HepG2 (cell line): ENCODE measurements around the gene ZSWIM7. TPM values are rescaled to one million over a fixed set of nuclear protein-coding genes. Genes with fewer than 3 reads are reported as not detected.
A peak's percentile ranks its signal among the peaks of the same experiment; 100 is the strongest.

Source experiments
- HHEX ChIP-seq: IDR thresholded peaks from 2 replicates; pipeline ENCODE4 v1.6.1; 2016; ENCODE audit warnings: control low read depth
- KDM2A ChIP-seq: sonication (generic); formaldehyde crosslinking; IDR thresholded peaks from 2 replicates; pipeline ENCODE4 v1.4.0; 2020; ENCODE audit warnings: low read depth, missing genetic modification reagents, borderline replicate concordance
- MAF1 ChIP-seq: sonication (generic); formaldehyde crosslinking; IDR thresholded peaks from 2 replicates; pipeline ENCODE4 v1.5.0; 2020; ENCODE audit warnings: missing genetic modification reagents, borderline replicate concordance
- RBM22 ChIP-seq: fragments of 200-400 bp; formaldehyde crosslinking; optimal IDR thresholded peaks from 2 replicates; pipeline ENCODE3; 2017; ENCODE audit warnings: mild to moderate bottlenecking, low read length, moderate library complexity
- SMARCC2 ChIP-seq: fragments of 450-650 bp; IDR thresholded peaks from 2 replicates; pipeline ENCODE4 v1.6.1; 2017; ENCODE audit warnings: antibody characterized with exemption, mild to moderate bottlenecking
- ZNF556 ChIP-seq: sonication (generic); formaldehyde crosslinking; IDR thresholded peaks from 2 replicates; pipeline ENCODE4 v1.4.0; 2020; ENCODE audit warnings: mild to moderate bottlenecking, missing genetic modification reagents, borderline replicate concordance
- ZNF644 ChIP-seq: IDR thresholded peaks from 2 replicates; pipeline ENCODE4 v1.6.1; 2016; ENCODE audit warnings: low read depth
- polyA plus RNA-seq, 8 experiments: library from polyadenylated mRNA; depleted of rRNA in 3 of 8; stranded (reverse) in 7 of 8; unstranded in 1 of 8; fragments of >200 nt; fragmentation: Illumina TruSeq in 4 of 8; extraction: Trizol in 4 of 8; gene quantifications; 2 replicates each; pipeline versions ENCODE4 v1.2.1 to v1.2.3, GENCODE V29; 2011 to 2016; ENCODE audit warnings: low read depth in 4 of 8, missing spikeins in 1 of 8, mixed read lengths in 1 of 8; ENCODE audit not compliant: insufficient read depth in 1 of 8
- total RNA-seq, 5 experiments: library from RNA; depleted of rRNA; stranded (reverse); fragments of >200 nt; fragmentation: Illumina TruSeq; extraction: Trizol; gene quantifications; 2 replicates each; pipeline ENCODE4 v1.2.3, GENCODE V29; 2016; ENCODE audit warnings: low read depth in 1 of 5
- TF ChIP-seq, protein P1 (sequence below): sonication (generic); formaldehyde crosslinking; IDR thresholded peaks from 2 replicates; pipeline ENCODE4 v1.5.0; 2020; ENCODE audit warnings: missing genetic modification reagents
- TF ChIP-seq, protein P2 (sequence below): IDR thresholded peaks from 2 replicates; pipeline ENCODE4 v1.6.1; 2016; ENCODE audit warnings: mild to moderate bottlenecking, missing biosample characterization, missing genetic modification reagents
- TF ChIP-seq, protein P3 (sequence below), 2 experiments: sonication (generic) in 1 of 2; formaldehyde crosslinking in 1 of 2; IDR thresholded peaks; 2 replicates each; pipeline versions ENCODE4 v1.6.1 to v1.9.0; 2014 to 2022; ENCODE audit warnings: antibody characterized with exemption in 1 of 2, borderline replicate concordance in 1 of 2, inconsistent platforms in 1 of 2, low read depth in 1 of 2, missing genetic modification reagents in 1 of 2
- TF ChIP-seq, protein P4 (sequence below): sonication (generic); formaldehyde crosslinking; IDR thresholded peaks from 2 replicates; pipeline ENCODE4 v1.4.0; 2020; ENCODE audit warnings: mild to moderate bottlenecking, missing genetic modification reagents
- TF ChIP-seq, protein P5 (sequence below): sonication (generic); formaldehyde crosslinking; IDR thresholded peaks from 2 replicates; pipeline ENCODE4 v1.4.0; 2020; ENCODE audit warnings: missing genetic modification reagents

ZSWIM7 gene
- total and polyA plus RNA-seq, 2 of the 13 experiments (the other 11 are each of a cell fraction or from before 2014, with no cell fraction given), result 13.1 to 28.1 TPM

DNA sequence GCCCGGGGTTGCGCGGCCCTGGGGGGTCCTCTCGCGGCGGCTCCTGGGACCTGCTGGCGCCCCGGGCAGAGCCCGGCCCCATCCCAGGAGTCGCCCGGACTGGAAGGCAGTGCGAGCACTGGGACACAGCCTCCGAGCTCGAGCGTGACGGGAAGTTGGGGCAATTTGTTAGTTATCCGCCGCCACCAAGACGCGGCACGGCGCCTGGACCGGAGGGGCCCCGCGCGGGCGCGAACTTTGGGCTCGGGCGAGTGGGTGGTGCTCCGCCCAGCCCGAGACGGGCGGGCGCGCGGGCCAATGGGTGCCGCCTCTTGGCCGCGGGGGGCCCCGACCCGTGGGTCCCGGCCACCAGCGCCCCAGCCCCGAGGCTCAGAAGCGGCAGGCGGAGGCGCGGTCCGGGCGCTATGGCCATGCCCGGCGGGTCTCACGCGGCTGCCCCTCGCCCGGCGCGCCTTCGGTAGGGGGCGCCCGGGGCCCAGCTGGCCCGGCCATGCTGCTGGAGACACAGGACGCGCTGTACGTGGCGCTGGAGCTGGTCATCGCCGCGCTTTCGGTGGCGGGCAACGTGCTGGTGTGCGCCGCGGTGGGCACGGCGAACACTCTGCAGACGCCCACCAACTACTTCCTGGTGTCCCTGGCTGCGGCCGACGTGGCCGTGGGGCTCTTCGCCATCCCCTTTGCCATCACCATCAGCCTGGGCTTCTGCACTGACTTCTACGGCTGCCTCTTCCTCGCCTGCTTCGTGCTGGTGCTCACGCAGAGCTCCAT, 54.6 kb downstream of the ZSWIM7 start, which contains the start of gene ADORA2B (continued):
- TF ChIP-seq, protein P1, sequence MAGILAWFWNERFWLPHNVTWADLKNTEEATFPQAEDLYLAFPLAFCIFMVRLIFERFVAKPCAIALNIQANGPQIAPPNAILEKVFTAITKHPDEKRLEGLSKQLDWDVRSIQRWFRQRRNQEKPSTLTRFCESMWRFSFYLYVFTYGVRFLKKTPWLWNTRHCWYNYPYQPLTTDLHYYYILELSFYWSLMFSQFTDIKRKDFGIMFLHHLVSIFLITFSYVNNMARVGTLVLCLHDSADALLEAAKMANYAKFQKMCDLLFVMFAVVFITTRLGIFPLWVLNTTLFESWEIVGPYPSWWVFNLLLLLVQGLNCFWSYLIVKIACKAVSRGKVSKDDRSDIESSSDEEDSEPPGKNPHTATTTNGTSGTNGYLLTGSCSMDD, result no peak
- no peak for TF ChIP-seq MAF1 (CRISPR knock-in tag)
- TF ChIP-seq ZNF556 (CRISPR knock-in tag), result no peak
- TF ChIP-seq, protein P2, sequence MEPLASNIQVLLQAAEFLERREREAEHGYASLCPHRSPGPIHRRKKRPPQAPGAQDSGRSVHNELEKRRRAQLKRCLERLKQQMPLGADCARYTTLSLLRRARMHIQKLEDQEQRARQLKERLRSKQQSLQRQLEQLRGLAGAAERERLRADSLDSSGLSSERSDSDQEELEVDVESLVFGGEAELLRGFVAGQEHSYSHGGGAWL (CRISPR knock-in tag), result no peak; the same call in 1 of the 2 replicates
- TF ChIP-seq KDM2A (CRISPR knock-in tag), result peak; percentile 90
- TF ChIP-seq, protein P3, sequence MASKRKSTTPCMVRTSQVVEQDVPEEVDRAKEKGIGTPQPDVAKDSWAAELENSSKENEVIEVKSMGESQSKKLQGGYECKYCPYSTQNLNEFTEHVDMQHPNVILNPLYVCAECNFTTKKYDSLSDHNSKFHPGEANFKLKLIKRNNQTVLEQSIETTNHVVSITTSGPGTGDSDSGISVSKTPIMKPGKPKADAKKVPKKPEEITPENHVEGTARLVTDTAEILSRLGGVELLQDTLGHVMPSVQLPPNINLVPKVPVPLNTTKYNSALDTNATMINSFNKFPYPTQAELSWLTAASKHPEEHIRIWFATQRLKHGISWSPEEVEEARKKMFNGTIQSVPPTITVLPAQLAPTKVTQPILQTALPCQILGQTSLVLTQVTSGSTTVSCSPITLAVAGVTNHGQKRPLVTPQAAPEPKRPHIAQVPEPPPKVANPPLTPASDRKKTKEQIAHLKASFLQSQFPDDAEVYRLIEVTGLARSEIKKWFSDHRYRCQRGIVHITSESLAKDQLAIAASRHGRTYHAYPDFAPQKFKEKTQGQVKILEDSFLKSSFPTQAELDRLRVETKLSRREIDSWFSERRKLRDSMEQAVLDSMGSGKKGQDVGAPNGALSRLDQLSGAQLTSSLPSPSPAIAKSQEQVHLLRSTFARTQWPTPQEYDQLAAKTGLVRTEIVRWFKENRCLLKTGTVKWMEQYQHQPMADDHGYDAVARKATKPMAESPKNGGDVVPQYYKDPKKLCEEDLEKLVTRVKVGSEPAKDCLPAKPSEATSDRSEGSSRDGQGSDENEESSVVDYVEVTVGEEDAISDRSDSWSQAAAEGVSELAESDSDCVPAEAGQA (IDR thresholded peaks at IDR 0.05; ENCODE audit: low read depth), result peak; percentile 50; the same call in 1 of the 2 replicates
- TF ChIP-seq, protein P3 (CRISPR knock-in tag; IDR thresholded peaks at IDR 0.05; ENCODE audit: borderline replicate concordance), result no peak
- TF ChIP-seq ZNF644, result no peak
- TF ChIP-seq, protein P4, sequence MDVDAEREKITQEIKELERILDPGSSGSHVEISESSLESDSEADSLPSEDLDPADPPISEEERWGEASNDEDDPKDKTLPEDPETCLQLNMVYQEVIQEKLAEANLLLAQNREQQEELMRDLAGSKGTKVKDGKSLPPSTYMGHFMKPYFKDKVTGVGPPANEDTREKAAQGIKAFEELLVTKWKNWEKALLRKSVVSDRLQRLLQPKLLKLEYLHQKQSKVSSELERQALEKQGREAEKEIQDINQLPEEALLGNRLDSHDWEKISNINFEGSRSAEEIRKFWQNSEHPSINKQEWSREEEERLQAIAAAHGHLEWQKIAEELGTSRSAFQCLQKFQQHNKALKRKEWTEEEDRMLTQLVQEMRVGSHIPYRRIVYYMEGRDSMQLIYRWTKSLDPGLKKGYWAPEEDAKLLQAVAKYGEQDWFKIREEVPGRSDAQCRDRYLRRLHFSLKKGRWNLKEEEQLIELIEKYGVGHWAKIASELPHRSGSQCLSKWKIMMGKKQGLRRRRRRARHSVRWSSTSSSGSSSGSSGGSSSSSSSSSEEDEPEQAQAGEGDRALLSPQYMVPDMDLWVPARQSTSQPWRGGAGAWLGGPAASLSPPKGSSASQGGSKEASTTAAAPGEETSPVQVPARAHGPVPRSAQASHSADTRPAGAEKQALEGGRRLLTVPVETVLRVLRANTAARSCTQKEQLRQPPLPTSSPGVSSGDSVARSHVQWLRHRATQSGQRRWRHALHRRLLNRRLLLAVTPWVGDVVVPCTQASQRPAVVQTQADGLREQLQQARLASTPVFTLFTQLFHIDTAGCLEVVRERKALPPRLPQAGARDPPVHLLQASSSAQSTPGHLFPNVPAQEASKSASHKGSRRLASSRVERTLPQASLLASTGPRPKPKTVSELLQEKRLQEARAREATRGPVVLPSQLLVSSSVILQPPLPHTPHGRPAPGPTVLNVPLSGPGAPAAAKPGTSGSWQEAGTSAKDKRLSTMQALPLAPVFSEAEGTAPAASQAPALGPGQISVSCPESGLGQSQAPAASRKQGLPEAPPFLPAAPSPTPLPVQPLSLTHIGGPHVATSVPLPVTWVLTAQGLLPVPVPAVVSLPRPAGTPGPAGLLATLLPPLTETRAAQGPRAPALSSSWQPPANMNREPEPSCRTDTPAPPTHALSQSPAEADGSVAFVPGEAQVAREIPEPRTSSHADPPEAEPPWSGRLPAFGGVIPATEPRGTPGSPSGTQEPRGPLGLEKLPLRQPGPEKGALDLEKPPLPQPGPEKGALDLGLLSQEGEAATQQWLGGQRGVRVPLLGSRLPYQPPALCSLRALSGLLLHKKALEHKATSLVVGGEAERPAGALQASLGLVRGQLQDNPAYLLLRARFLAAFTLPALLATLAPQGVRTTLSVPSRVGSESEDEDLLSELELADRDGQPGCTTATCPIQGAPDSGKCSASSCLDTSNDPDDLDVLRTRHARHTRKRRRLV (CRISPR knock-in tag), result peak; percentile 69; the same call in 1 of the 2 replicates
- TF ChIP-seq, protein P5, sequence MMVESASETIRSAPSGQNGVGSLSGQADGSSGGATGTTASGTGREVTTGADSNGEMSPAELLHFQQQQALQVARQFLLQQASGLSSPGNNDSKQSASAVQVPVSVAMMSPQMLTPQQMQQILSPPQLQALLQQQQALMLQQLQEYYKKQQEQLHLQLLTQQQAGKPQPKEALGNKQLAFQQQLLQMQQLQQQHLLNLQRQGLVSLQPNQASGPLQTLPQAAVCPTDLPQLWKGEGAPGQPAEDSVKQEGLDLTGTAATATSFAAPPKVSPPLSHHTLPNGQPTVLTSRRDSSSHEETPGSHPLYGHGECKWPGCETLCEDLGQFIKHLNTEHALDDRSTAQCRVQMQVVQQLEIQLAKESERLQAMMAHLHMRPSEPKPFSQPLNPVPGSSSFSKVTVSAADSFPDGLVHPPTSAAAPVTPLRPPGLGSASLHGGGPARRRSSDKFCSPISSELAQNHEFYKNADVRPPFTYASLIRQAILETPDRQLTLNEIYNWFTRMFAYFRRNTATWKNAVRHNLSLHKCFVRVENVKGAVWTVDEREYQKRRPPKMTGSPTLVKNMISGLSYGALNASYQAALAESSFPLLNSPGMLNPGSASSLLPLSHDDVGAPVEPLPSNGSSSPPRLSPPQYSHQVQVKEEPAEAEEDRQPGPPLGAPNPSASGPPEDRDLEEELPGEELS (CRISPR knock-in tag), result no peak
- no peak for TF ChIP-seq RBM22
- no peak for TF ChIP-seq SMARCC2
- no peak for TF ChIP-seq HHEX
